ENCODE results near the gene METTL8.
"Not testable (repeated sequence)": the region's sequence is repeated elsewhere in the genome, so short reads cannot be mapped to it uniquely, and the experiment has no call there.

Gene METTL8

GRCh38 chr2:171365778-171366177 lies 68.0 kb downstream of the METTL8 start:
- no peak for ATAC-seq (ENCODE audit: insufficient read depth, low read depth)
- no peak overlapping the region for H3K9ac ChIP-seq (ENCODE audit: low read depth, low read length)
- peaks cover 10% of the 10 kb centered on the region for H3K9me3 ChIP-seq (ENCODE audit: insufficient read depth, low read length, severe bottlenecking)
- no peaks in the 10 kb centered on the region for H3K79me2 ChIP-seq (ENCODE audit: insufficient read depth, low read length)
- H3K36me3 ChIP-seq (ENCODE audit: insufficient read depth, low read length): no peaks in the 10 kb centered on the region
- DNase-seq: no peak
- no peak overlapping the region for H3K27ac ChIP-seq (ENCODE audit: low read length)
- H2AFZ ChIP-seq (ENCODE audit: low read depth, low read length): no peak overlapping the region
- no peak for TF ChIP-seq EZH2 (IDR thresholded peaks at IDR 0.05; ENCODE audit: borderline replicate concordance, low read depth, low read length, severe bottlenecking)
- TF ChIP-seq, protein P1, sequence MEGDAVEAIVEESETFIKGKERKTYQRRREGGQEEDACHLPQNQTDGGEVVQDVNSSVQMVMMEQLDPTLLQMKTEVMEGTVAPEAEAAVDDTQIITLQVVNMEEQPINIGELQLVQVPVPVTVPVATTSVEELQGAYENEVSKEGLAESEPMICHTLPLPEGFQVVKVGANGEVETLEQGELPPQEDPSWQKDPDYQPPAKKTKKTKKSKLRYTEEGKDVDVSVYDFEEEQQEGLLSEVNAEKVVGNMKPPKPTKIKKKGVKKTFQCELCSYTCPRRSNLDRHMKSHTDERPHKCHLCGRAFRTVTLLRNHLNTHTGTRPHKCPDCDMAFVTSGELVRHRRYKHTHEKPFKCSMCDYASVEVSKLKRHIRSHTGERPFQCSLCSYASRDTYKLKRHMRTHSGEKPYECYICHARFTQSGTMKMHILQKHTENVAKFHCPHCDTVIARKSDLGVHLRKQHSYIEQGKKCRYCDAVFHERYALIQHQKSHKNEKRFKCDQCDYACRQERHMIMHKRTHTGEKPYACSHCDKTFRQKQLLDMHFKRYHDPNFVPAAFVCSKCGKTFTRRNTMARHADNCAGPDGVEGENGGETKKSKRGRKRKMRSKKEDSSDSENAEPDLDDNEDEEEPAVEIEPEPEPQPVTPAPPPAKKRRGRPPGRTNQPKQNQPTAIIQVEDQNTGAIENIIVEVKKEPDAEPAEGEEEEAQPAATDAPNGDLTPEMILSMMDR (IDR thresholded peaks at IDR 0.05; ENCODE audit: borderline replicate concordance, extremely low read depth, low read length, poor library complexity, severe bottlenecking): no peak
- no peaks in the 10 kb centered on the region for H4K20me1 ChIP-seq (ENCODE audit: insufficient read depth, low read length)
- no peaks in the 10 kb centered on the region for H3K4me1 ChIP-seq (ENCODE audit: insufficient read depth, low read length)
- no peaks in the 10 kb centered on the region for H3K27me3 ChIP-seq (ENCODE audit: insufficient read depth, low read length, poor library complexity)
- no peak overlapping the region for H3K4me2 ChIP-seq (ENCODE audit: insufficient read depth, low read length)
- no peak overlapping the region for H3K4me3 ChIP-seq (ENCODE audit: low read depth in 1 of 2, low read length in 2 of 2)

- Histone ChIP-seq H3K4me1 (ENCODE audit: insufficient read depth, low read length) (no peaks in the 10 kb centered on the region), H3K36me3 (ENCODE audit: insufficient read depth, low read length) (peaks cover under 1% of the 10 kb centered on the region; the same call in 1 of the 2 replicates), H2AFZ (ENCODE audit: low read depth, low read length) (no peak overlapping the region), H3K9me3 (ENCODE audit: insufficient read depth, low read length, severe bottlenecking) (peaks cover 10% of the 10 kb centered on the region), H3K27me3 (ENCODE audit: insufficient read depth, low read length, poor library complexity) (no peaks in the 10 kb centered on the region), H3K4me3 (ENCODE audit: low read depth in 1 of 2, low read length in 2 of 2) (no peak overlapping the region), H3K4me2 (ENCODE audit: insufficient read depth, low read length) (no peak overlapping the region), H3K79me2 (ENCODE audit: insufficient read depth, low read length) (no peaks in the 10 kb centered on the region), H4K20me1 (ENCODE audit: insufficient read depth, low read length) (no peaks in the 10 kb centered on the region), H3K9ac (ENCODE audit: low read depth, low read length) (no peak overlapping the region), H3K27ac (ENCODE audit: low read length) (no peak overlapping the region)
- DNase-seq (no peak), ATAC-seq (ENCODE audit: insufficient read depth, low read depth) (no peak)
- no peak for TF ChIP-seq EZH2 (IDR thresholded peaks at IDR 0.05; ENCODE audit: borderline replicate concordance, low read depth, low read length, severe bottlenecking)
- TF ChIP-seq, protein P1 (IDR thresholded peaks at IDR 0.05; ENCODE audit: borderline replicate concordance, extremely low read depth, low read length, poor library complexity, severe bottlenecking): no peak
Measured at GRCh38 chr2:171365232-171365631, 68.6 kb downstream of the METTL8 start.

DNA sequence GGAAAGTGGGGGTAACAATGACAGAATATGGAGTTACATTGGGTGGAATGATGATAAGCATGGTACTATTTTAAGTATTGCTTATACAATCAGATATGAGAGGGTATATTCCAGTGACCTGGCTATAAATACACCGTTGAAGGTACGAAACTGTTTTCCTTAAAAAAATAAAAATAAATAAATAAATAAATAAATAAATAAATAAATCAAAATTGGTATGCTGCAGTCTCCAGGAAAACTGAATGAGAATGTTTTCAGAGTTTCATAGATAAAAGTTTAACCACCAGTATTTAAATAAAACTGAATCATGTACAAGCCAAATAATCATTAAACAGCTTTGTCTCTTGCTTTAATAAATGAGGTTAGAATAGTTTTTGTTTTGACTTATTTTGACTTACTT lies 71.4 kb downstream of the METTL8 start:
- H3K4me1 ChIP-seq (ENCODE audit: insufficient read depth, low read length): no peaks in the 10 kb centered on the region
- no peak overlapping the region for H3K4me2 ChIP-seq (ENCODE audit: insufficient read depth, low read length)
- H3K79me2 ChIP-seq (ENCODE audit: insufficient read depth, low read length): no peaks in the 10 kb centered on the region
- H3K36me3 ChIP-seq (ENCODE audit: insufficient read depth, low read length): peaks cover 15% of the 10 kb centered on the region; the same call in 1 of the 2 replicates
- no peaks in the 10 kb centered on the region for H4K20me1 ChIP-seq (ENCODE audit: insufficient read depth, low read length)
- no peak overlapping the region for H2AFZ ChIP-seq (ENCODE audit: low read depth, low read length)
- no peak for ATAC-seq (ENCODE audit: insufficient read depth, low read depth)
- H3K27ac ChIP-seq (ENCODE audit: low read length): no peak overlapping the region
- H3K27me3 ChIP-seq (ENCODE audit: insufficient read depth, low read length, poor library complexity): no peaks in the 10 kb centered on the region
- peaks cover 23% of the 10 kb centered on the region for H3K9me3 ChIP-seq (ENCODE audit: insufficient read depth, low read length, severe bottlenecking)
- no peak for TF ChIP-seq EZH2 (IDR thresholded peaks at IDR 0.05; ENCODE audit: borderline replicate concordance, low read depth, low read length, severe bottlenecking)
- TF ChIP-seq, protein P1 (IDR thresholded peaks at IDR 0.05; ENCODE audit: borderline replicate concordance, extremely low read depth, low read length, poor library complexity, severe bottlenecking): no peak
- no peak for DNase-seq
- no peak overlapping the region for H3K4me3 ChIP-seq (ENCODE audit: low read depth in 1 of 2, low read length in 2 of 2)
- H3K9ac ChIP-seq (ENCODE audit: low read depth, low read length): no peak overlapping the region

DNA sequence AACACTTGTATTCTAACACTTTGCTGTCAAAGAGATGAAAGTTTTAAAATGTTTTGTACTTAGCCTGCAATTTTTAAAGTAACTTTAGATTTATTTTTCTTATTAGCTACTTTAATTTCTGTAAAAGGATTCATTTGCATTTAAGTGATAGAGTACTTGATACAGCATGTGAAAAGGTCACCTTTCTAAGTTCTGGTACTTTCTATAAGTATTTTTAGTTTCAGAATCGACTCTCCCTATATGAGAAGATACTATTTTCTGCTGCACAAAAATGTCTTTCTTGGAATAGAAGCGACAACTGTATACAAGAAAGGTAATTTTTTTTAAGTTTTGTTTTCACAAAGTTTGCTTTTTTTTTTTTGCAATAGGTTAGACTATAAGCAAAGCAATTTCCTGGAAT lies 72.9 kb downstream of the METTL8 start:
- no peak for TF ChIP-seq EZH2 (IDR thresholded peaks at IDR 0.05; ENCODE audit: borderline replicate concordance, low read depth, low read length, severe bottlenecking)
- TF ChIP-seq, protein P1 (IDR thresholded peaks at IDR 0.05; ENCODE audit: borderline replicate concordance, extremely low read depth, low read length, poor library complexity, severe bottlenecking): no peak
- Histone ChIP-seq H3K9me3 (ENCODE audit: insufficient read depth, low read length, severe bottlenecking) (peaks cover 25% of the 10 kb centered on the region), H3K4me3 (ENCODE audit: low read depth in 1 of 2, low read length in 2 of 2) (no peak overlapping the region), H3K4me2 (ENCODE audit: insufficient read depth, low read length) (no peak overlapping the region), H2AFZ (ENCODE audit: low read depth, low read length) (no peak overlapping the region), H4K20me1 (ENCODE audit: insufficient read depth, low read length) (no peaks in the 10 kb centered on the region), H3K79me2 (ENCODE audit: insufficient read depth, low read length) (no peaks in the 10 kb centered on the region), H3K27ac (ENCODE audit: low read length) (no peak overlapping the region), H3K36me3 (ENCODE audit: insufficient read depth, low read length) (peaks cover 19% of the 10 kb centered on the region; the same call in 1 of the 2 replicates), H3K4me1 (ENCODE audit: insufficient read depth, low read length) (no peaks in the 10 kb centered on the region), H3K9ac (ENCODE audit: low read depth, low read length) (no peak overlapping the region), H3K27me3 (ENCODE audit: insufficient read depth, low read length, poor library complexity) (no peaks in the 10 kb centered on the region)
- no peak for ATAC-seq (ENCODE audit: insufficient read depth, low read depth)
- DNase-seq: no peak

DNA sequence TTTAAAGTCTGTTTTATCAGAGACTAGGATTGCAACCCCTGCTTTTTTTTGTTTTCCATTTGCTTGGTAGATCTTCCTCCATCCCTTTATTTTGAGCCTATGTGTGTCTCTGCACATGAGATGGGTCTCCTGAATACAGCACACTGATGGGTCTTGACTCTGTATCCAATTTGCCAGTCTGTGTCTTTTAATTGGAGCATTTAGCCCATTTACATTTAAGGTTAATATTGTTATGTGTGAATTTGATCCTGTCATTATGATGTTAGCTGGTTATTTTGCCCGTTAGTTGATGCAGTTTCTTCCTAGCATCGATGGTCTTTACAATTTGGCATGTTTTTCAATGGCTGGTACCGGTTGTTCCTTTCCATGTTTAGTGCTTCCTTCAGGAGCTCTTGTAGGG lies 80.0 kb downstream of the METTL8 start:
- H3K27me3 ChIP-seq (ENCODE audit: insufficient read depth, low read length, poor library complexity); H3K27ac ChIP-seq (ENCODE audit: low read length); DNase-seq; ATAC-seq (ENCODE audit: insufficient read depth, low read depth); H3K9ac ChIP-seq (ENCODE audit: low read depth, low read length); H3K4me2 ChIP-seq (ENCODE audit: insufficient read depth, low read length); H4K20me1 ChIP-seq (ENCODE audit: insufficient read depth, low read length); H3K79me2 ChIP-seq (ENCODE audit: insufficient read depth, low read length); H3K4me1 ChIP-seq (ENCODE audit: insufficient read depth, low read length); H2AFZ ChIP-seq (ENCODE audit: low read depth, low read length); H3K4me3 ChIP-seq (ENCODE audit: low read depth in 1 of 2, low read length in 2 of 2): not testable (repeated sequence)
- Histone ChIP-seq H3K9me3 (ENCODE audit: insufficient read depth, low read length, severe bottlenecking) (peaks cover 21% of the 10 kb centered on the region), H3K36me3 (ENCODE audit: insufficient read depth, low read length) (peaks cover 12% of the 10 kb centered on the region; the same call in 1 of the 2 replicates)

Measured in DND-41 (cell line).